K562 (cell line): Measurements from ENCODE around the gene ACSF3. TPM values are rescaled to one million over a fixed set of nuclear protein-coding genes. Genes with fewer than 3 reads are reported as not detected.

Experiments
- BCOR ChIP-seq: fragments of 450-650 bp; IDR thresholded peaks from 2 replicates; pipeline ENCODE4 v1.6.1; 2016
- CSDE1 ChIP-seq, 2 experiments: fragments of 450-650 bp; IDR thresholded peaks; 2 replicates each; pipeline ENCODE4 v1.6.1; 2016; ENCODE audit warnings: mild to moderate bottlenecking in 1 of 2
- CXXC5 ChIP-seq: fragments of 250-450 bp; sonication (Bioruptor Pico); IDR thresholded peaks from 2 replicates; pipeline ENCODE4 v1.8.0; 2022; ENCODE audit warnings: inconsistent platforms, mild to moderate bottlenecking, moderate library complexity
- DMBX1 ChIP-seq: fragments of 250-450 bp; sonication (Bioruptor Pico); IDR thresholded peaks from 2 replicates; pipeline ENCODE4 v1.8.0; 2022; ENCODE audit warnings: inconsistent platforms, mild to moderate bottlenecking, moderate library complexity, borderline replicate concordance
- GABPB1 ChIP-seq: sonication (generic); formaldehyde crosslinking; IDR thresholded peaks from 2 replicates; pipeline ENCODE4 v1.8.0; 2022; ENCODE audit warnings: mild to moderate bottlenecking, missing genetic modification reagents
- HES1 ChIP-seq: fragments of 450-650 bp; IDR thresholded peaks from 2 replicates; pipeline ENCODE4 v1.6.1; 2016; ENCODE audit warnings: low read depth, mild to moderate bottlenecking, moderate library complexity
- KDM2B ChIP-seq: fragments of 250-450 bp; sonication (Bioruptor Pico); IDR thresholded peaks from 2 replicates; pipeline ENCODE4 v1.8.0; 2021; ENCODE audit warnings: mild to moderate bottlenecking, moderate library complexity
- MLX ChIP-seq, 2 experiments: fragments of 450-650 bp in 1 of 2; sonication (generic) in 1 of 2; formaldehyde crosslinking; conservative IDR thresholded peaks; 2 replicates each; pipeline versions ENCODE4 v1.4.0 to v1.8.1; 2020 to 2022; ENCODE audit warnings: mild to moderate bottlenecking in 1 of 2, missing genetic modification reagents in 1 of 2
- MYBL2 ChIP-seq, 2 experiments: fragments of 450-650 bp in 1 of 2; sonication (generic) in 1 of 2; formaldehyde crosslinking in 1 of 2; IDR thresholded peaks; 2 replicates each; pipeline versions ENCODE4 v1.6.1 to v1.8.1; 2017 to 2022; ENCODE audit warnings: borderline replicate concordance in 1 of 2, inconsistent platforms in 1 of 2, low read depth in 1 of 2, mild to moderate bottlenecking in 1 of 2, missing genetic modification reagents in 1 of 2, moderate library complexity in 1 of 2
- PRMT5 ChIP-seq: sonication (generic); formaldehyde crosslinking; IDR thresholded peaks from 2 replicates; pipeline ENCODE4 v1.5.0; 2020; ENCODE audit warnings: missing genetic modification reagents
- SPI1 ChIP-seq: IDR thresholded peaks from 2 replicates; pipeline ENCODE4 v1.6.1; 2011; ENCODE audit warnings: low read depth, low read length, control low read depth, borderline replicate concordance
- TAL1 ChIP-seq: fragments of 450-650 bp; IDR thresholded peaks from 2 replicates; pipeline ENCODE4 v1.6.1; 2016; ENCODE audit warnings: mild to moderate bottlenecking
- TRIM24 ChIP-seq, 2 experiments: fragments of 450-650 bp; IDR thresholded peaks; 2 replicates each; pipeline ENCODE4 v1.6.1; 2016
- TSHZ1 ChIP-seq: fragments of 250-450 bp; sonication (Bioruptor Pico); IDR thresholded peaks from 2 replicates; pipeline ENCODE4 v1.4.0; 2020; ENCODE audit warnings: mild to moderate bottlenecking, moderate library complexity
- U2AF1 ChIP-seq: fragments of 200-400 bp; formaldehyde crosslinking; optimal IDR thresholded peaks from 2 replicates; pipeline ENCODE3; 2017; ENCODE audit warnings: mild to moderate bottlenecking, low read depth, low read length, moderate library complexity
- ZBTB11 ChIP-seq, 3 experiments: fragments of 200-800 bp in 1 of 3; fragments of 250-450 bp in 1 of 3; fragments of 450-650 bp in 1 of 3; sonication (Bioruptor Pico) in 1 of 3; sonication (Bioruptor generic) in 1 of 3; formaldehyde crosslinking in 1 of 3; IDR thresholded peaks; 2 replicates each; pipeline versions ENCODE4 v1.6.1 to v1.8.0; 2016 to 2022; ENCODE audit warnings: mild to moderate bottlenecking in 2 of 3, missing genetic modification characterization in 2 of 3, missing compliant biosample characterization in 1 of 3, moderate library complexity in 1 of 3
- ZNF431 ChIP-seq: sonication (generic); formaldehyde crosslinking; IDR thresholded peaks from 2 replicates; pipeline ENCODE4 v1.8.0; 2022; ENCODE audit warnings: mild to moderate bottlenecking, missing genetic modification reagents
- ZNF436 ChIP-seq: fragments of 250-450, 450-650 bp; sonication (Bioruptor Pico); formaldehyde crosslinking; IDR thresholded peaks from 2 replicates; pipeline ENCODE4 v1.7.0; 2020; ENCODE audit warnings: mild to moderate bottlenecking
- ZNF589 ChIP-seq: fragments of 200-800 bp; sonication (Bioruptor generic); IDR thresholded peaks from 2 replicates; pipeline ENCODE4 v1.6.1; 2016; ENCODE audit warnings: low read depth, missing genetic modification characterization, missing compliant biosample characterization
- ZNF830 ChIP-seq: fragments of 250-450 bp; sonication (Bioruptor Pico); IDR thresholded peaks from 2 replicates; pipeline ENCODE4 v1.5.0; 2021; ENCODE audit warnings: mild to moderate bottlenecking
- polyA plus RNA-seq, 8 experiments: library from polyadenylated mRNA; depleted of rRNA in 4 of 8; stranded (reverse) in 5 of 8; unstranded in 3 of 8; fragments of >200 nt; fragmentation: Nextera tagmentation in 2 of 8; fragmentation: Illumina TruSeq in 1 of 8; extraction: Ambion mirVana in 2 of 8; extraction: Trizol in 1 of 8; gene quantifications; 2 replicates each; pipeline versions ENCODE4 v1.2.1 to v1.2.3, GENCODE V29; 2011 to 2014; ENCODE audit warnings: inconsistent platforms in 1 of 8, missing spikeins in 1 of 8
- total RNA-seq, 7 experiments: library from RNA; depleted of rRNA in 6 of 7; stranded (reverse); fragments of >200 nt in 6 of 7; fragmentation: Illumina TruSeq in 2 of 7; extraction: Trizol in 2 of 7; gene quantifications; 2 replicates each; pipeline versions ENCODE4 v1.2.1 to v1.2.3, GENCODE V29; 2011 to 2021; ENCODE audit warnings: low replicate concordance in 1 of 7

ACSF3 gene
- total and polyA plus RNA-seq, 9 of the 15 experiments (the other 6 are each of a cell fraction or from before 2014, with no cell fraction given): 0.77 to 32.8 (median 14.7) TPM

GRCh38 chr16:89090182-89090630 lies 3.4 kb upstream of the ACSF3 start (continued):
- TF ChIP-seq MYBL2 (IDR thresholded peaks at IDR 0.05; ENCODE audit: low read depth) (no peak), MYBL2 (CRISPR knock-in tag; IDR thresholded peaks at IDR 0.05; ENCODE audit: borderline replicate concordance) (no peak), PRMT5 (no peak), BCOR (peak; percentile 49; the same call in 1 of the 2 replicates), TRIM24 (IDR thresholded peaks at IDR 0.05) (peak; percentile 64 to 85; a peak in 3 of 4 replicates), ZNF436 (CRISPR knock-in tag) (no peak), U2AF1 (no peak), ZNF431 (peak; percentile 51; the same call in 1 of the 2 replicates), ZBTB11 (CRISPR knock-in tag; IDR thresholded peaks at IDR 0.05) (peak in 1 of 3 experiments; percentile 54; a peak in 1 of 6 replicates), CSDE1 (IDR thresholded peaks at IDR 0.05) (no peak), DMBX1 (CRISPR knock-in tag) (0 out of 2 replicates have a peak, but pooled peaks have one; percentile 50), ZNF830 (CRISPR knock-in tag) (no peak), MLX (CRISPR knock-in tag; conservative IDR thresholded peaks at IDR 0.05) (peak in 1 of 2 experiments; percentile 53; a peak in 1 of 4 replicates), HES1 (peak; percentile 48; the same call in 1 of the 2 replicates), GABPB1 (0 out of 2 replicates have a peak, but pooled peaks have one; percentile 44), ZNF589 (CRISPR knock-in tag) (0 out of 2 replicates have a peak, but pooled peaks have one; percentile 49), SPI1 (peak; percentile 7; the same call in 1 of the 2 replicates), TAL1 (peak; percentile 74), TSHZ1 (no peak), KDM2B (CRISPR knock-in tag) (no peak), CXXC5 (CRISPR knock-in tag) (peak; percentile 61)
